HG02759 (cell line): ENCODE measurements around the gene SHE.
"Not testable (repeated sequence)": the region's sequence is repeated elsewhere in the genome, so short reads cannot be mapped to it uniquely, and the experiment has no call there.

Experiments used
- ATAC-seq: cut with Tn5 transposase; IDR thresholded peaks from one replicate; pipeline ENCODE4 v1.9.1; 2021; ENCODE audit warnings: mild to moderate bottlenecking, moderate library complexity; ENCODE audit not compliant: unreplicated experiment

Gene SHE

GRCh38 chr1:154502066-154502743, at the start of gene SHE, which contains the start of gene TDRD10:
TSS of gene SHE (minus strand) at chr1:154502412. CDS start at chr1:154502026, 386 bp downstream.
TSS of gene TDRD10 (plus strand) at chr1:154502219. CDS start at chr1:154506904, 4,685 bp downstream.
- ATAC-seq: no peak

GRCh38 chr1:154551474-154551873, 49.3 kb upstream of the SHE start:
- ATAC-seq: no peak

GRCh38 chr1:154550657-154551056, 48.4 kb upstream of the SHE start:
- ATAC-seq: no peak

- ATAC-seq: no peak
Measured at GRCh38 chr1:154550070-154550469, 47.9 kb upstream of the SHE start.

- no peak for ATAC-seq
Measured at GRCh38 chr1:154549202-154549770, 47.1 kb upstream of the SHE start.

- no peak for ATAC-seq
Measured at GRCh38 chr1:154548028-154548427, 45.8 kb upstream of the SHE start.

- ATAC-seq: no peak
Measured at GRCh38 chr1:154547105-154547732, 45.0 kb upstream of the SHE start.

GRCh38 chr1:154546264-154547063, 44.3 kb upstream of the SHE start:
- no peak for ATAC-seq

- ATAC-seq: no peak
Measured at GRCh38 chr1:154541231-154541630, 39.0 kb upstream of the SHE start.

GRCh38 chr1:154539486-154540483, 37.6 kb upstream of the SHE start:
- no peak for ATAC-seq

- no peak for ATAC-seq
Measured at GRCh38 chr1:154536570-154536969, 34.4 kb upstream of the SHE start.

- no peak for ATAC-seq
Measured at GRCh38 chr1:154533952-154534844, 32.0 kb upstream of the SHE start.

- ATAC-seq: not testable (repeated sequence)
Measured at GRCh38 chr1:154531950-154532349, 29.7 kb upstream of the SHE start.

- no peak for ATAC-seq
Measured at GRCh38 chr1:154529308-154529707, 27.1 kb upstream of the SHE start.

- no peak for ATAC-seq
Measured at GRCh38 chr1:154527192-154527591, 25.0 kb upstream of the SHE start.

- ATAC-seq: no peak
Measured at GRCh38 chr1:154524881-154525280, 22.7 kb upstream of the SHE start.

- ATAC-seq: no peak
Measured at GRCh38 chr1:154521695-154522094, 19.5 kb upstream of the SHE start.

- ATAC-seq: no peak
Measured at GRCh38 chr1:154520333-154520732, 18.1 kb upstream of the SHE start.

- no peak for ATAC-seq
Measured at GRCh38 chr1:154519591-154519991, 17.4 kb upstream of the SHE start.
